A549 (cell line): ENCODE results near the gene EDN2.

Experiments
- CHD4 ChIP-seq: fragments of 200-600 bp; sonication (generic); IDR thresholded peaks from 2 replicates; pipeline ENCODE4 v1.6.1; 2016; ENCODE audit warnings: antibody characterized with exemption, mild to moderate bottlenecking, borderline replicate concordance
- CTCF ChIP-seq: fragments of >200 bp; sonication (Bioruptor Twin); formaldehyde crosslinking; IDR thresholded peaks from 3 replicates; pipeline ENCODE4 v1.5.1; 2016
- EHMT2 ChIP-seq: fragments of 200-600 bp; sonication (generic); IDR thresholded peaks from 2 replicates; pipeline ENCODE4 v1.6.1; 2016; ENCODE audit warnings: antibody characterized with exemption, low read depth, mild to moderate bottlenecking, moderate library complexity
- ESRRA ChIP-seq: fragments of 150-350 bp; IDR thresholded peaks from 2 replicates; pipeline ENCODE4 v1.6.1; 2014; ENCODE audit warnings: mild to moderate bottlenecking, low read length, borderline replicate concordance
- FOSB ChIP-seq: fragments of 250-450 bp; sonication (Bioruptor Pico); IDR thresholded peaks from 2 replicates; pipeline ENCODE4 v1.5.0; 2020; ENCODE audit warnings: mild to moderate bottlenecking, moderate library complexity
- JUN ChIP-seq, 2 experiments: fragments of >200 bp; sonication (Bioruptor Twin); formaldehyde crosslinking; IDR thresholded peaks; 2 replicates in 1 of 2; 3 replicates in 1 of 2; pipeline ENCODE4 v1.6.1; 2016 to 2017
- PHF8 ChIP-seq: fragments of 200-600 bp; sonication (generic); IDR thresholded peaks from 2 replicates; pipeline ENCODE4 v1.6.1; 2016; ENCODE audit warnings: low read depth, mild to moderate bottlenecking, antibody characterized with exemption, moderate library complexity, borderline replicate concordance
- POLR2A ChIP-seq: IDR thresholded peaks from 2 replicates; pipeline ENCODE4 v1.6.1; 2012; ENCODE audit warnings: mild to moderate bottlenecking, low read length
- REST ChIP-seq: fragments of 200-600 bp; sonication (generic); IDR thresholded peaks from 2 replicates; pipeline ENCODE4 v1.6.1; 2016; ENCODE audit warnings: antibody characterized with exemption, mild to moderate bottlenecking, moderate library complexity
- SREBF2 ChIP-seq: fragments of 450-650 bp; IDR thresholded peaks from 2 replicates; pipeline ENCODE4 v1.6.1; 2014; ENCODE audit warnings: mild to moderate bottlenecking, moderate library complexity
- ZC3H11A ChIP-seq: fragments of 450-650 bp; IDR thresholded peaks from 2 replicates; pipeline ENCODE4 v1.6.1; 2014; ENCODE audit warnings: antibody characterized with exemption, mild to moderate bottlenecking
- TF ChIP-seq, protein P1 (sequence below): fragments of >200 bp; sonication (Bioruptor Twin); formaldehyde crosslinking; IDR thresholded peaks from 3 replicates; pipeline ENCODE4 v1.6.1; 2016

DNA sequence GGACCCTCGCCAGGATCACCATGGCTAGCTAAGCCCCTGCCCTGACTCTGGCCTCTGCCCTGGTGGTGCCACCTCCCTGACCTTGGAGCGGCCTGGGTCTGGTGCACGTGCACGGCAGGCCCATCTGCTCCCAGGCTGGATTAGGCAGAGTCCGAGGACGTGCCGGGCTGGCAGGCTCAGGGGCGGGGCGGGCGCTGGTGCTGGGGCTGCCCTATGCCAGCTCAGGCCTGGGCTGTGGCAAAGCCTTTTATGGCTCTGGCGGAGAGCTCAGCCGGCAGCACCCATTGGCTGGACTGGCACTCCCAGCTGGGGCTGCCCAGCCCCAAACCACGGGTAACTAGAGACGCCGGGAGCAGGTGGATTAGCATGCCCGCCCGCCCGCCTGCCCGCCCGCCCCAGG lies 17.1 kb upstream of the EDN2 start:
- no peak for TF ChIP-seq ESRRA
- TF ChIP-seq ZC3H11A: no peak
- TF ChIP-seq JUN (IDR thresholded peaks at IDR 0.05): no peak
- TF ChIP-seq CTCF: no peak
- TF ChIP-seq CHD4: no peak
- TF ChIP-seq SREBF2: no peak
- TF ChIP-seq POLR2A: no peak
- TF ChIP-seq REST: no peak
- TF ChIP-seq PHF8: no peak
- TF ChIP-seq, protein P1, sequence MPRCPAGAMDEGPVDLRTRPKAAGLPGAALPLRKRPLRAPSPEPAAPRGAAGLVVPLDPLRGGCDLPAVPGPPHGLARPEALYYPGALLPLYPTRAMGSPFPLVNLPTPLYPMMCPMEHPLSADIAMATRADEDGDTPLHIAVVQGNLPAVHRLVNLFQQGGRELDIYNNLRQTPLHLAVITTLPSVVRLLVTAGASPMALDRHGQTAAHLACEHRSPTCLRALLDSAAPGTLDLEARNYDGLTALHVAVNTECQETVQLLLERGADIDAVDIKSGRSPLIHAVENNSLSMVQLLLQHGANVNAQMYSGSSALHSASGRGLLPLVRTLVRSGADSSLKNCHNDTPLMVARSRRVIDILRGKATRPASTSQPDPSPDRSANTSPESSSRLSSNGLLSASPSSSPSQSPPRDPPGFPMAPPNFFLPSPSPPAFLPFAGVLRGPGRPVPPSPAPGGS: no peak
- TF ChIP-seq FOSB (CRISPR knock-in tag): no peak
- no peak for TF ChIP-seq EHMT2
